A673 (cell line): ENCODE measurements around the gene SAP30BP.

Experiments used
- CTCF ChIP-seq: fragments of 300-800, 200-600 bp; sonication (generic); conservative IDR thresholded peaks from 2 replicates; pipeline ENCODE4 v1.5.1; 2017; ENCODE audit warnings: low read depth, mild to moderate bottlenecking, antibody characterized with exemption, low read length, moderate library complexity, mixed read lengths
- EZH2 ChIP-seq: fragments of 200-600 bp; sonication (generic); IDR thresholded peaks from 2 replicates; pipeline ENCODE4 v1.6.1; 2017; ENCODE audit warnings: borderline replicate concordance, low read depth, mild to moderate bottlenecking, mixed read lengths, antibody characterized with exemption, low read length; ENCODE audit not compliant: poor library complexity, severe bottlenecking

GRCh38 chr17:75640556-75641119, 26.5 kb upstream of the SAP30BP start:
- TF ChIP-seq CTCF (no peak), EZH2 (no peak)
